GM20000 (cell line): Measurements from ENCODE around the gene SLC45A3.

Experiments used
- DNase-seq: peaks from one replicate; pipeline ENCODE4 v3.0.0; 2012; ENCODE audit warnings: low spot score
- TF ChIP-seq, protein P1 (sequence below): IDR thresholded peaks from 2 replicates; pipeline ENCODE4 v1.5.1; 2012; ENCODE audit warnings: mild to moderate bottlenecking, control low read depth; ENCODE audit errors: extremely low read depth, missing control alignments

SLC45A3 gene

DNA sequence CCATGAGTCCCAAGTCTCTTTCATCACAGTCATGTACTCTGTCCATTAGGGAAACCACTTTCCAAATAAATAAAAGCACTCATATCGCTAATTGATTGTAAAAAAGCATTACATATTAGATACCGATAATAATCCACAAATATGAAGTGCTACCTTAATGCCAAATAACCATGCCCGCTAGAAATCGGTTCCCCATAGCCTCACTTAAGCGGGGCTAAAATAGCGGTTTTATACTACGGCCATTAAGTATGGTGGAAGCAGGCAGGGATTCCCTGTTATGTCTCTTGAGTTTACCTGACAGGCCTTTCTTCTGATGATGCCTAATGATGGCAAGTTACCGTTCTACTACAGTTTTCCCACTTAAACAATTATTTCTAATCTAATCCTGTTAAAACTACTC lies 52.4 kb downstream of the SLC45A3 start:
- TF ChIP-seq, protein P1, sequence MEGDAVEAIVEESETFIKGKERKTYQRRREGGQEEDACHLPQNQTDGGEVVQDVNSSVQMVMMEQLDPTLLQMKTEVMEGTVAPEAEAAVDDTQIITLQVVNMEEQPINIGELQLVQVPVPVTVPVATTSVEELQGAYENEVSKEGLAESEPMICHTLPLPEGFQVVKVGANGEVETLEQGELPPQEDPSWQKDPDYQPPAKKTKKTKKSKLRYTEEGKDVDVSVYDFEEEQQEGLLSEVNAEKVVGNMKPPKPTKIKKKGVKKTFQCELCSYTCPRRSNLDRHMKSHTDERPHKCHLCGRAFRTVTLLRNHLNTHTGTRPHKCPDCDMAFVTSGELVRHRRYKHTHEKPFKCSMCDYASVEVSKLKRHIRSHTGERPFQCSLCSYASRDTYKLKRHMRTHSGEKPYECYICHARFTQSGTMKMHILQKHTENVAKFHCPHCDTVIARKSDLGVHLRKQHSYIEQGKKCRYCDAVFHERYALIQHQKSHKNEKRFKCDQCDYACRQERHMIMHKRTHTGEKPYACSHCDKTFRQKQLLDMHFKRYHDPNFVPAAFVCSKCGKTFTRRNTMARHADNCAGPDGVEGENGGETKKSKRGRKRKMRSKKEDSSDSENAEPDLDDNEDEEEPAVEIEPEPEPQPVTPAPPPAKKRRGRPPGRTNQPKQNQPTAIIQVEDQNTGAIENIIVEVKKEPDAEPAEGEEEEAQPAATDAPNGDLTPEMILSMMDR: no peak
- DNase-seq: no peak

DNA sequence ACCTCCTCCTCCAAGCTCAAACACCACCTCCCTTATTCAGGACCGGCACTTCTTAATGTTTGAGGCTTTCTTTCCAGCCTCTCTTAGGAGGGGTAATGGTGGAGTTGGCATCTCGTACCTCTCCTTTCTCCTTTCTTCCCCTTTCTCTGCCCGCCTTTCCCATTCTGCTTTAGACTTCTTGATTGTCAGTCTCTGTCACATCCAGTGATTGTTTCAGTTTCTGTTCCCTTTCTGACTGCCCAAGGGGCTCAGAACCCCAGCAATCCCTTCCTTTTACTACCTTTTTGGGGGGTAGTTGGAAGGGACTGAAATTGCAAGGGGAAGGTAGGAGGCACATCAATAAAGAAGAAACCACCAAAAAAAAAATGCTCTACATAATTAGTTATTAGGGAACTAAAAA lies 54.1 kb downstream of the SLC45A3 start:
- DNase-seq: no peak
- TF ChIP-seq, protein P1: no peak

DNA sequence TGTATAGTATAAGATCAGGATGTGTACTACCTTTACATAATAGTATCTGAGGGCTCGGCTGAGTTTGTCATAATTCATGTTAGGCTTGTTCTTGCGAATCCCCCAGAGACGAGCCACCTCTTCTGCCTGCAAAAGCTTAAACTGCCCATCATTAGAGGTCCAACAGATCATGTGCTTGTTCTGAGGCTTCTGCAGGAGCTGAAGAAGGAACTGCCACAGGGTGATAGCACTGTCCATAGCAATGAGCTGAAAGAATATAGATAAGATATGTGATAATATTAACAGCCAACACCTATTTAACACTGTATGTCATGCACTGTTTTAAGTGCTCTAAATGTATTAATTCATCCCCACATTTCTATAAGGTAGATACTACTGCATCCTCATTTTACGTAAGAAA lies 56.7 kb downstream of the SLC45A3 start:
- TF ChIP-seq, protein P1: no peak
- no peak for DNase-seq

DNA sequence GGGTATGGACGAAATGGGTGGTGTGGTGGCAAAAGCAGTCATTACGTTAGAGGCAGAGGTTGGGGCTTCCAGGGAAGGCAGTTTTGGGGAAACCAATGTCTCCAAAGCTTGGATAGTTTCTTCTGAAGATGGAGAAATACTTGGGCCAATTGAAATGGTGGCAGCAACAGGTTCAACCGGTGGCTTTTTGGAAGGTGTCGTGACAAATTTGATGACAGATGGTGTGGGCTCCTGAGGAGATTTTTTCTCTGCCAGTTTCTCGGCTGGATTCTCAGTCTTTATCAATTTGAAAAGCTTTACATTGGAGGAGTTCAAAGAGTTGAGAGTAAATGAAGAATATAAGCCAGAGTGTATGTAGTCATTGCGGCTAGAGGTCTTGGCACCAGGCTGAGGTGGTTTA lies 60.0 kb downstream of the SLC45A3 start:
- DNase-seq: no peak
- TF ChIP-seq, protein P1: no peak

DNA sequence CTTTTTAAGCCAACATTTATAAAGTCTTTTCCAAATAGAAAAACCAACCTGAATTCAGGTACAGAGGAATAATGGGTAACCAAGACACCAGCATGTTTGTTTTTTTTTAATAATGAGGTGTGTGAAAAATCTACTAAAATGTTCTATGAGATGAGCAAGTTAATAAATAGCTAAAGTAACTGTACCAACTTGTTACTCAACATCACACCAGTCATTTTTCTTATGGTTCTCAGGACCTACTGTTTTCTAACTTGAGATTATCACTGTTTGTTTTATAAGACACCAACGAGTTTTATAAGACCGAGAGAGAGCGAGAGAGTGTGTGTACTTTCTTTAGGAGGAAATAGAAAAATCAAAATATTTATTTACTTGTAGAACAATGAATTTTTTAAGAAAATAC lies 60.9 kb downstream of the SLC45A3 start:
- DNase-seq: no peak
- TF ChIP-seq, protein P1: no peak

DNA sequence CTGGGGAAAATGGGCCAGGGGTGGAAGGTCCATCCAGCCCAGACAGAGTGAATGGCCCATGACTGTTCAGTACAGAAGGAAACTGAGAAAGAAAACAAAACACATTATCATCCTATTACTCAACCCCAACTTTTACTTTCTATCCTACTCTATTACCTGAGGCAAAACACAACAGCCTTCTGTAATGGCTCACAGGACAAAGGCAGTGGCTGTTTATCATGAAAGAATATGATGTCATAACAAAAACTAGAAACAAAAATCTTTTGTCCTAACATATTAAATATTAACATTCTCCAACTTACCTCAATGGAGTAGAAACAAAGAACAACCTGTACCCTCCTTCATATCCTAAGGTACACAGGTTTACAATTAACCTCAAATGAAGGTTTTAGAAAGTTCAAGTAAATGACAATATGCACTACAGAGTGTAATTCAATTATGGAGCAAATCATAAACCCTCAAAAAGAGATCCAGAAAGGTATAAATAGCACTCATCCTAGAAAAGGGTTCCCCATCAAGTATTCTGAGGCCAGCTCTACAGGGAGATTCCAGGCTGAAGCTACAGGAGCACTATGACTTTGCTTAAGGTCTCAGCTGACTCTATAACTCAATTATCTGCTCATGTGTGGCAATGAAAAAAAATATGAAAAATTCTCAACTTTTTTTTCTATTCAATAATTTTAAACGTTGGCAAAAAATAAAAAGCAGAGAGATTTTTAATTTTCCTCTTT lies 63.6 kb downstream of the SLC45A3 start:
- TF ChIP-seq, protein P1: no peak

DNA sequence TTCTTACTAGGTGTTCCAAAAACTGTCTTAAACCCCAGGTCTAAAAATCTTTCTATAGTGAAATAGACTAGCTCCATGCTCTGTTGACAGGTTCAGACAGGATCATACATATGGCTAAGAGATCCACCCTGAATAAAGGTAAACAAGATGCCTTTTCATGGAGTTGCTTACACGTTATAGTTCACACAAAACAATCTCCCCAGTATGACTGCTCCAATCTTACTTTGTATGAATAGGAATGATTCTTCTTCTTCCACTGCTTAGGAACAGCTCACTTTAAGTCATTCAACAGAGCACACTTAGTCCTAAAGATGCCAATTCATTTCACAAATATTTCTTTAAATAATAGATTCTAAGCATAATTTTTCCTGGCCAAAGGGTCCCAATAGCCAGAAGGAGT lies 64.5 kb downstream of the SLC45A3 start:
- TF ChIP-seq, protein P1: no peak
- DNase-seq: no peak

More for the DNA sequence above, 63.6 kb downstream of the SLC45A3 start:
- peak; percentile 22 for DNase-seq
